ENCODE measurements around the gene LSMEM2.

LSMEM2 gene

DNA sequence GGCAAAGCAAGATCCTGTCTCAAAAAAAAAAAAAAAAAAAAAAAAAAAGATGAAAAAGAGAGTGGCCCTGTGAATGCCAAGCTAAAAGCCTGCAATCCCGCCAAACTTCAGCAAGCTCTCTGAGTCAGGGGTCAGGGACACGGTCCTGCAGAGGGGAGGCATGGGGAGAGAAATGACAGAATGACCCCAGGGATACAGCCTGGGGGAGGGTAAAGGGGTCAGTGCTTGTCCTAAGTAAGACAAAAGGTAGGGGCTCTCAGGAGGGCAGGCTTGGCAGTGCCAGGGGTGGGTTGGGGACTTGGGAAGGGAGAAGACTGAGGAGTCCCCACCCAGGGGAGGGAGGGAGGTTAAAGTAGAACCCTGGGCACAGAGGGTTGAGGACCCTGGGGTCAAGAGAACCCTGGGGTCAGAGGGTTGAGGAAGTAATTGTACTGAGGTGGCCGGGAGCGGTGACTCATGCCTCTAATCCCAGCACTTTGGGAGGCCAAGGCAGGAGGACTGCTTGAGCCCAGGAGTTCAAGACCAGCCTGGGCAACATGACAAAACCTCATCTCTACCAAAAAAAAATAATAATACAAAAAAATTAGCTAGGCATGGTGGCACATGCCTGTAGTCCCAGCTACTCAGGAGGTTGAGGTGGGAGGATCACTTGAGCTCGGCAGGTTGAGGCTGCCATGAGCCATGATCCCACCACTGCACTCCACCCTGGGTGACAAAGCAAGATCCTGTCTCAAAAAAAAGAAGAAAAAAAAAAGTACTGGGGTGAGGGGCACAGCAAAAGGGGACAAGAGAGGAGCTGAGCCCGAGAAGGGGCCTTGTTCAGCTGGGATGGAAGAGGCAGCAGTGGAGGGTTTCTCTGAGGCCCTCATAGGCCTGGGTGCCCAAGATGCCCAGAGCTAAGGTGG, 15.2 kb upstream of the LSMEM2 start:
- H2BK120ac ChIP-seq (ENCODE audit: low read depth, low read length), result no peak overlapping the region

DNA sequence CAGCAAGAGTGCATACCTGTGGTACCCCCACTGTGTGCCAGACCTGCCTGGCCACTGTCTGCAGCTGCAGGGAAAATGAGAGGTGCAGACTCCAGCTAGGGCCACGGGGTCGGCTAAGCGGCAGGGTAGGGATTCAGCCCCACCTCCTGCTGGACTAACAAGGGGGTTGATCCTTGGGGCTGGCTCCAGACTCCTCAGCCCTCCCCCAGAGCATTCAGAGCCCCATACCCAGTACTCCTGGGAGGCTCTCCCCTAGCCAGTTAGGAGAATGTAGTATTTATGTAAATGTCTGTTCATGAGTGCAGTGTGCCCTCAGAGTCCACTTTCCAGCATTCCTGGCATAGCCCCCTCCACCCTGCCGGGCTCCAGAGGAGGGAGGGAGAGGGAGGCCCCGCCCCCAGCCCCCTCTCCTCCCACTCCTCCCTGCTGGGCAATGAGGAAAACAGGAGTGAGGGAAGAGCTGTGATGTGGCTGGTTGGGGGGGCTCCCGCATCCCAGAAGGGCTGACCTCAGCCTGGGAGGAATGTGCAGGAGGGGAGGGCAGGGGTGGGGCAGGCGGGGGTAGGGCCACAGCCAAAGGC, 14.4 kb upstream of the LSMEM2 start:
- peak overlapping the region; percentile 91 for H3K56ac ChIP-seq (ENCODE audit: low read length)
- H3K79me1 ChIP-seq (ENCODE audit: low read length), result no peaks in the 10 kb centered on the region
- H3K4me2 ChIP-seq (ENCODE audit: low read length), result no peak overlapping the region
- H3K27ac ChIP-seq (ENCODE audit: low read depth, low read length), result peak overlapping the region; percentile 77
- peaks cover 14% of the 10 kb centered on the region for H3K4me1 ChIP-seq (ENCODE audit: control insufficient read depth, low read depth, low read length)
- H3K4ac ChIP-seq (ENCODE audit: low read depth, low read length), result peak overlapping the region; percentile 63
- no peak overlapping the region for H3K4me3 ChIP-seq (ENCODE audit: low read length)
- no peaks in the 10 kb centered on the region for H3K27me3 ChIP-seq (ENCODE audit: insufficient read depth, low read length, poor library complexity)
- no peaks in the 10 kb centered on the region for H3K36me3 ChIP-seq (ENCODE audit: control insufficient read depth, insufficient read depth, low read length)
- no peak overlapping the region for H4K8ac ChIP-seq (ENCODE audit: low read depth, low read length)
- peak overlapping the region; percentile 80 for H2BK5ac ChIP-seq (ENCODE audit: low read length)
- H3K18ac ChIP-seq (ENCODE audit: low read length), result peak overlapping the region; percentile 11
- peak overlapping the region; percentile 22 for H2AK5ac ChIP-seq (ENCODE audit: low read length)
- no peak overlapping the region for H4K5ac ChIP-seq (ENCODE audit: low read length)
- no peak overlapping the region for H2BK15ac ChIP-seq (replicated peaks; ENCODE audit: low read depth)
- peak; percentile 99 for DNase-seq
- H3K79me2 ChIP-seq (ENCODE audit: control insufficient read depth, insufficient read depth, low read length), result no peaks in the 10 kb centered on the region
- H2BK120ac ChIP-seq (ENCODE audit: low read depth, low read length), result no peak overlapping the region
- WGBS (ENCODE audit: extremely low coverage, insufficient coverage, low lambda C conversion rate), result no CpG with 5 or more reads among the region's 7 CpGs
- peak overlapping the region; percentile 58 for H3K9ac ChIP-seq (ENCODE audit: low read length)
- H3K23ac ChIP-seq (ENCODE audit: low read length), result no peak overlapping the region

More for the DNA sequence above, 15.2 kb upstream of the LSMEM2 start:
- Histone ChIP-seq H2AK5ac (ENCODE audit: low read length) (peak overlapping the region; percentile 22), H4K8ac (ENCODE audit: low read depth, low read length) (no peak overlapping the region), H3K36me3 (ENCODE audit: control insufficient read depth, insufficient read depth, low read length) (no peaks in the 10 kb centered on the region), H4K5ac (ENCODE audit: low read length) (no peak overlapping the region), H3K23ac (ENCODE audit: low read length) (no peak overlapping the region), H3K79me1 (ENCODE audit: low read length) (no peaks in the 10 kb centered on the region), H3K27me3 (ENCODE audit: insufficient read depth, low read length, poor library complexity) (no peaks in the 10 kb centered on the region), H3K4me2 (ENCODE audit: low read length) (no peak overlapping the region), H3K9ac (ENCODE audit: low read length) (peak overlapping the region; percentile 58), H3K4me1 (ENCODE audit: control insufficient read depth, low read depth, low read length) (peaks cover 14% of the 10 kb centered on the region), H2BK15ac (replicated peaks; ENCODE audit: low read depth) (no peak overlapping the region), H3K4ac (ENCODE audit: low read depth, low read length) (peak overlapping the region; percentile 63), H2BK5ac (ENCODE audit: low read length) (peak overlapping the region; percentile 80), H3K18ac (ENCODE audit: low read length) (peak overlapping the region; percentile 11), H3K27ac (ENCODE audit: low read depth, low read length) (peak overlapping the region; percentile 77), H3K79me2 (ENCODE audit: control insufficient read depth, insufficient read depth, low read length) (no peaks in the 10 kb centered on the region), H3K4me3 (ENCODE audit: low read length) (no peak overlapping the region), H3K56ac (ENCODE audit: low read length) (peak overlapping the region; percentile 91)
- no peak for DNase-seq
- no CpG with 5 or more reads among the region's 6 CpGs for WGBS (ENCODE audit: extremely low coverage, insufficient coverage, low lambda C conversion rate)

DNA sequence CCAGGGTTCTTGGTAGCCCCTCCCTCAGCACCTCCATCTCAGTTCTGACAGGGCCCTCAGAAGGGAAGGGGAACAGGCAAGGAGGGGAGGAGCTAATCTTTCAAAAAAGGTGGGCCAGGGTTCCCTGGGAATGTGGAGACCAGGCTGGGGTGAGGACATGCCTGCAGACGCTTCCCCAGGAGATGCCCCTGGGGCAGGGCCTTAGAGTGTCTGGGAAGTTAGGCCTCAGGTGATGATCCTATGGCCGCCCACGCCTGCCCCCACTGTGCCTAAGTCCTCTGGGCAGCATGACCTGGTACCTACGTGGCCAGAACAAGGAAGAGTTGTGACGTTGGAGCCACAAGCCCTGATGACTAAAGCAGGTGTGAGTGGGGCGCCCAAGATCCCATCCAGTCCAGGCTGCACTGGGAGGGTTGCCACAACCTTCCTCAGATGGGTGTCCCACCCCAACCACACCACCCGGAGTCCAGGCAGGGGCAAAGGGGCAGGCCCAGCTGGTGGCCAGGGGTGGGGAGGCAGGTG, 13.9 kb upstream of the LSMEM2 start:
- Histone ChIP-seq H2BK5ac (ENCODE audit: low read length) (peak overlapping the region; percentile 3), H3K36me3 (ENCODE audit: control insufficient read depth, insufficient read depth, low read length) (no peaks in the 10 kb centered on the region), H4K8ac (ENCODE audit: low read depth, low read length) (no peak overlapping the region), H3K79me1 (ENCODE audit: low read length) (no peaks in the 10 kb centered on the region), H3K27ac (ENCODE audit: low read depth, low read length) (peak overlapping the region; percentile 78), H3K9ac (ENCODE audit: low read length) (peak overlapping the region; percentile 38), H3K18ac (ENCODE audit: low read length) (peak overlapping the region; percentile 11), H3K56ac (ENCODE audit: low read length) (peak overlapping the region; percentile 82), H3K4ac (ENCODE audit: low read depth, low read length) (peak overlapping the region; percentile 4), H3K79me2 (ENCODE audit: control insufficient read depth, insufficient read depth, low read length) (no peaks in the 10 kb centered on the region), H3K27me3 (ENCODE audit: insufficient read depth, low read length, poor library complexity) (no peaks in the 10 kb centered on the region), H4K5ac (ENCODE audit: low read length) (no peak overlapping the region), H3K4me3 (ENCODE audit: low read length) (no peak overlapping the region), H2AK5ac (ENCODE audit: low read length) (peak overlapping the region; percentile 22), H3K23ac (ENCODE audit: low read length) (no peak overlapping the region), H3K4me1 (ENCODE audit: control insufficient read depth, low read depth, low read length) (peaks cover 14% of the 10 kb centered on the region), H2BK15ac (replicated peaks; ENCODE audit: low read depth) (no peak overlapping the region), H3K4me2 (ENCODE audit: low read length) (no peak overlapping the region), H2BK120ac (ENCODE audit: low read depth, low read length) (no peak overlapping the region)
- no CpG with 5 or more reads among the region's 7 CpGs for WGBS (ENCODE audit: extremely low coverage, insufficient coverage, low lambda C conversion rate)
- no peak for DNase-seq

DNA sequence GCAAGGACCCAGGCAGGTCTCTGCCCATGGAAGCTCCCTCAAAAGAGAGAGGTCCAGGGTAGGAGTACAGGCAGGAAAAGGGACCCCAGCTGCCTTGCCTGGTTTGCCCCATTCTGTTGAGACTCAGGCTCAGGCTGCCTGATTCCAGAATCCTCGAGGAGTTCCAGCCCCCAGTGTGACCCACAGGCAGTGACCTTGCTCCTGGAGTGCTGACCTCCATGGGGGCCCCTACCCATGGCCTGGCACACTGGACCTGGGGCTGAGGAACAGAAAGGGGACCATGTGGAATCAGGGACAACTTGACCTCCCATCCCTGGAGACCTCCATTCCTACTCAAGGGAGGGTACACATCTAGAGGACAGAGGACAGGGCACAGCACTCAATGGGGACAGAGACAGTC, 13.3 kb upstream of the LSMEM2 start:
- H3K23ac ChIP-seq (ENCODE audit: low read length), result no peak overlapping the region
- H4K5ac ChIP-seq (ENCODE audit: low read length), result no peak overlapping the region
- H3K9ac ChIP-seq (ENCODE audit: low read length), result no peak overlapping the region
- H3K27ac ChIP-seq (ENCODE audit: low read depth, low read length), result peak overlapping the region; percentile 78
- no peak overlapping the region for H3K4me3 ChIP-seq (ENCODE audit: low read length)
- peak overlapping the region; percentile 11 for H3K18ac ChIP-seq (ENCODE audit: low read length)
- H2BK5ac ChIP-seq (ENCODE audit: low read length), result peak overlapping the region; percentile 3
- no peaks in the 10 kb centered on the region for H3K79me1 ChIP-seq (ENCODE audit: low read length)
- H2BK15ac ChIP-seq (replicated peaks; ENCODE audit: low read depth), result no peak overlapping the region
- peak overlapping the region; percentile 2 for H2BK120ac ChIP-seq (ENCODE audit: low read depth, low read length)
- no peaks in the 10 kb centered on the region for H3K79me2 ChIP-seq (ENCODE audit: control insufficient read depth, insufficient read depth, low read length)
- H3K56ac ChIP-seq (ENCODE audit: low read length), result peak overlapping the region; percentile 82
- H3K4me2 ChIP-seq (ENCODE audit: low read length), result no peak overlapping the region
- H3K4ac ChIP-seq (ENCODE audit: low read depth, low read length), result peak overlapping the region; percentile 4
- peak overlapping the region; percentile 22 for H2AK5ac ChIP-seq (ENCODE audit: low read length)
- no peaks in the 10 kb centered on the region for H3K36me3 ChIP-seq (ENCODE audit: control insufficient read depth, insufficient read depth, low read length)
- H3K4me1 ChIP-seq (ENCODE audit: control insufficient read depth, low read depth, low read length), result peaks cover 14% of the 10 kb centered on the region
- DNase-seq, result no peak
- WGBS (ENCODE audit: extremely low coverage, insufficient coverage, low lambda C conversion rate), result no CpG with 5 or more reads among the region's 1 CpG
- no peak overlapping the region for H4K8ac ChIP-seq (ENCODE audit: low read depth, low read length)
- H3K27me3 ChIP-seq (ENCODE audit: insufficient read depth, low read length, poor library complexity), result no peaks in the 10 kb centered on the region

DNA sequence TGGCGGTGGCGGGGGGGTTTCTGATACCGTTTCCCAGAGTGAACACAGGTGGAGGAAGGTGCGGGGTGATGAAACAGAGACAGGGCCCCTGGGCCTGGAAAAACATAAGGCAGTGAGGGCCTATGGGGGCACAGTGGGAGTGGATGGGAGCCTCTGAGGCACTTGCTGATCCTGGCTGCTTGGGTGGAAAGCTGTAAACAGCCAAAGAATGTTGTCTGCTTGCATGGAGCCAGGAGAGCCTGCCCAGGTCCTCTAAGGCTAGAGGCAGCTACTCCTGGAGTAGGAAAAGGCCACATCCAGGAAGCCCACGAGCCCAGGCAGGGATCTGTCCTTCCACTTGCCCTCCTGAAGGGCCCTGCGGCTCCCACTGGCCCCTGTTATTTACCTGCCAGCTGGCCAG, 12.9 kb upstream of the LSMEM2 start:
- no peak overlapping the region for H2BK120ac ChIP-seq (ENCODE audit: low read depth, low read length)
- no peak overlapping the region for H4K8ac ChIP-seq (ENCODE audit: low read depth, low read length)
- peak overlapping the region; percentile 44 for H3K56ac ChIP-seq (ENCODE audit: low read length)
- DNase-seq, result no peak
- H3K27ac ChIP-seq (ENCODE audit: low read depth, low read length), result no peak overlapping the region
- no peak overlapping the region for H2AK5ac ChIP-seq (ENCODE audit: low read length)
- WGBS (ENCODE audit: extremely low coverage, insufficient coverage, low lambda C conversion rate), result no CpG with 5 or more reads among the region's 6 CpGs
- no peak overlapping the region for H2BK15ac ChIP-seq (replicated peaks; ENCODE audit: low read depth)
- no peak overlapping the region for H3K9ac ChIP-seq (ENCODE audit: low read length)
- no peaks in the 10 kb centered on the region for H3K27me3 ChIP-seq (ENCODE audit: insufficient read depth, low read length, poor library complexity)
- H3K18ac ChIP-seq (ENCODE audit: low read length), result peak overlapping the region; percentile 7
- H2BK5ac ChIP-seq (ENCODE audit: low read length), result no peak overlapping the region
- no peak overlapping the region for H3K4me3 ChIP-seq (ENCODE audit: low read length)
- H3K79me1 ChIP-seq (ENCODE audit: low read length), result no peaks in the 10 kb centered on the region
- no peak overlapping the region for H4K5ac ChIP-seq (ENCODE audit: low read length)
- no peaks in the 10 kb centered on the region for H3K79me2 ChIP-seq (ENCODE audit: control insufficient read depth, insufficient read depth, low read length)
- H3K36me3 ChIP-seq (ENCODE audit: control insufficient read depth, insufficient read depth, low read length), result no peaks in the 10 kb centered on the region
- H3K4me1 ChIP-seq (ENCODE audit: control insufficient read depth, low read depth, low read length), result peaks cover 14% of the 10 kb centered on the region
- H3K23ac ChIP-seq (ENCODE audit: low read length), result no peak overlapping the region
- no peak overlapping the region for H3K4me2 ChIP-seq (ENCODE audit: low read length)
- H3K4ac ChIP-seq (ENCODE audit: low read depth, low read length), result peak overlapping the region; percentile 42

All from mesendoderm (in vitro differentiated cells).